Thoracic aorta (tissue), 2 donors: Measurements from ENCODE around the gene BAZ1B. TPM values are rescaled to one million over a fixed set of nuclear protein-coding genes. Genes with fewer than 3 reads are reported as not detected.

ENCODE experiments used
- ATAC-seq: fragments of 150-250 bp; one replicate; pipeline ENCODE4 v1.8.0; 2017; ENCODE audit warnings: low read depth; ENCODE audit not compliant: insufficient number of reproducible peaks, low FRiP score
- DNase-seq: peaks from one replicate; pipeline ENCODE4 v3.0.0-alpha.2; 2020; ENCODE audit warnings: low spot score
- H3K27ac ChIP-seq, 2 donors: fragments of 200-600 bp; sonication (generic); 1 replicate in 1 of 2; 2 replicates in 1 of 2; pipeline ENCODE4 v1.5.1; 2016; ENCODE audit warnings: mild to moderate bottlenecking in 2 of 2, moderate library complexity in 2 of 2
- H3K27me3 ChIP-seq: fragments of 200-600 bp; sonication (generic); replicated peaks from 2 replicates; pipeline ENCODE4 v1.6.0; 2016; ENCODE audit warnings: mild to moderate bottlenecking; ENCODE audit not compliant: insufficient read depth
- H3K36me3 ChIP-seq: fragments of 200-600 bp; sonication (generic); one replicate; pipeline ENCODE4 v1.5.1; 2016
- H3K4me1 ChIP-seq, 2 donors: fragments of 200-600 bp; sonication (generic); 1 replicate in 1 of 2; 2 replicates in 1 of 2; pipeline versions ENCODE4 v1.5.1 to v1.6.0; 2016; ENCODE audit warnings: low read depth in 2 of 2, mild to moderate bottlenecking in 1 of 2; ENCODE audit not compliant: control insufficient read depth in 1 of 2
- H3K4me3 ChIP-seq: fragments of 200-600 bp; sonication (generic); 2 replicates; pipeline ENCODE4 v1.5.1; 2016; ENCODE audit warnings: mild to moderate bottlenecking
- H3K9me3 ChIP-seq: fragments of 200-600 bp; sonication (generic); 2 replicates; pipeline ENCODE4 v1.5.1; 2016
- CTCF ChIP-seq: fragments of 200-600 bp; sonication (generic); IDR thresholded peaks from one replicate; pipeline ENCODE4 v1.5.1; 2019; ENCODE audit warnings: antibody characterized with exemption
- total RNA-seq, 2 donors: library from RNA; depleted of rRNA; stranded (reverse); fragments of >200 nt; gene quantifications; one replicate each; pipeline versions ENCODE4 v1.1.0 to v1.2.3, GENCODE V29; 2016

Gene BAZ1B
- 10 to 100 TPM; 43.9 to 65.3 TPM for total RNA-seq

- no peak for TF ChIP-seq CTCF
- Histone ChIP-seq H3K4me3 (peak within 1 kb of the TSS; percentile 92), H3K4me1 (peaks cover 21 to 43% of the 10 kb centered on the region in 2 donors), H3K9me3 (no peaks in the 10 kb centered on the region), H3K27ac (peak within 1 kb of the TSS; percentile 87 to 90), H3K27me3 (no peaks in the 10 kb centered on the region), H3K36me3 (no peaks in the 10 kb centered on the region)
- DNase-seq (peak; percentile 93), ATAC-seq (peak; percentile 97)
Observed at GRCh38 chr7:73522105-73522872, at the start of gene BAZ1B. BAZ1B (minus strand) TSS chr7:73522293; CDS start chr7:73521933, 360 bp downstream.

GRCh38 chr7:73570977-73571376 lies 48.9 kb upstream of the BAZ1B start:
- ATAC-seq (no peak), DNase-seq (no peak)
- TF ChIP-seq CTCF: no peak
- Histone ChIP-seq H3K4me3 (no peak overlapping the region), H3K36me3 (peaks cover 54% of the 10 kb centered on the region), H3K4me1 (peaks cover 0 to under 1% of the 10 kb centered on the region in 2 donors), H3K9me3 (no peaks in the 10 kb centered on the region), H3K27me3 (no peaks in the 10 kb centered on the region), H3K27ac (no peak overlapping the region)

GRCh38 chr7:73570521-73570920 lies 48.4 kb upstream of the BAZ1B start:
- TF ChIP-seq CTCF: no peak
- Histone ChIP-seq H3K4me3 (no peak overlapping the region), H3K27me3 (no peaks in the 10 kb centered on the region), H3K4me1 (no peaks in the 10 kb centered on the region), H3K27ac (no peak overlapping the region), H3K9me3 (no peaks in the 10 kb centered on the region), H3K36me3 (peaks cover 54% of the 10 kb centered on the region)
- DNase-seq (no peak), ATAC-seq (no peak)

GRCh38 chr7:73569042-73569608 lies 47.0 kb upstream of the BAZ1B start:
- Histone ChIP-seq H3K9me3 (no peaks in the 10 kb centered on the region), H3K27me3 (no peaks in the 10 kb centered on the region), H3K4me1 (no peaks in the 10 kb centered on the region), H3K4me3 (no peak overlapping the region), H3K36me3 (peaks cover 45% of the 10 kb centered on the region), H3K27ac (no peak overlapping the region)
- ATAC-seq: no peak
- DNase-seq: no peak
- no peak for TF ChIP-seq CTCF

- TF ChIP-seq CTCF: no peak
- H3K9me3 ChIP-seq: no peaks in the 10 kb centered on the region
- ATAC-seq (no peak), DNase-seq (no peak)
- H3K27ac ChIP-seq: no peak overlapping the region
- no peaks in the 10 kb centered on the region for H3K27me3 ChIP-seq
- H3K4me3 ChIP-seq: no peak overlapping the region
- H3K4me1 ChIP-seq: no peaks in the 10 kb centered on the region
- peaks cover 35% of the 10 kb centered on the region for H3K36me3 ChIP-seq
Observed at GRCh38 chr7:73567846-73568685, 46.0 kb upstream of the BAZ1B start.
